Smooth muscle cell (in vitro differentiated cells): ENCODE results near the gene THAP3. TPM values are rescaled to one million over a fixed set of nuclear protein-coding genes. Genes with fewer than 3 reads are reported as not detected.

Source experiments
- DNase-seq: peaks from one replicate; lab custom pipeline; 2025; ENCODE audit not compliant: unreplicated experiment; lab: John Stamatoyannopoulos, UW
- H2AFZ ChIP-seq: fragments of 200-600 bp; sonication (generic); 2 replicates; pipeline ENCODE4 v1.6.0; 2016; ENCODE audit warnings: antibody characterized with exemption, low read depth, mild to moderate bottlenecking
- H3F3A ChIP-seq: fragments of 200-600 bp; sonication (generic); 2 replicates; pipeline ENCODE4 v1.6.0; 2017; ENCODE audit warnings: antibody characterized with exemption, low read depth
- H3K27ac ChIP-seq: fragments of 200-600 bp; sonication (generic); 2 replicates; pipeline ENCODE4 v1.5.1; 2016; ENCODE audit warnings: low read depth, mild to moderate bottlenecking
- H3K27me3 ChIP-seq: fragments of 200-600 bp; sonication (generic); 2 replicates; pipeline ENCODE4 v1.6.1; 2016; ENCODE audit warnings: low read depth, mild to moderate bottlenecking
- H3K36me3 ChIP-seq: fragments of 200-600 bp; sonication (generic); 2 replicates; pipeline ENCODE4 v1.5.1; 2016; ENCODE audit warnings: low read depth
- H3K4me1 ChIP-seq: fragments of 200-600 bp; sonication (generic); 2 replicates; pipeline ENCODE4 v1.5.1; 2016; ENCODE audit warnings: low read depth
- H3K4me2 ChIP-seq: fragments of 200-600 bp; sonication (generic); 2 replicates; pipeline ENCODE4 v1.6.0; 2016; ENCODE audit warnings: mild to moderate bottlenecking
- H3K4me3 ChIP-seq: fragments of 200-600 bp; sonication (generic); 2 replicates; pipeline ENCODE4 v1.5.1; 2016; ENCODE audit warnings: mild to moderate bottlenecking
- H3K79me2 ChIP-seq: fragments of 200-600 bp; sonication (generic); 2 replicates; pipeline ENCODE4 v1.6.0; 2016; ENCODE audit warnings: low read depth, mild to moderate bottlenecking
- H3K9ac ChIP-seq: fragments of 200-600 bp; sonication (generic); 2 replicates; pipeline ENCODE4 v1.6.0; 2016; ENCODE audit warnings: low read depth
- H3K9me3 ChIP-seq: fragments of 200-600 bp; sonication (generic); replicated peaks from 2 replicates; pipeline ENCODE4 v1.5.1; 2016; ENCODE audit warnings: low read depth
- H4K20me1 ChIP-seq: fragments of 200-600 bp; sonication (generic); 2 replicates; pipeline ENCODE4 v1.6.0; 2016; ENCODE audit warnings: low read depth
- CTCF ChIP-seq: fragments of 200-600 bp; sonication (generic); IDR thresholded peaks from 2 replicates; pipeline ENCODE4 v1.5.1; 2017; ENCODE audit warnings: borderline replicate concordance, mild to moderate bottlenecking, antibody characterized with exemption; ENCODE audit not compliant: insufficient read depth, poor library complexity, severe bottlenecking
- WGBS: methylation state at CpG from one replicate; pipeline ENCODE4 v1.1.7; 2016; ENCODE audit warnings: low lambda C conversion rate; 5-methylcytosine and 5-hydroxymethylcytosine counted together
- polyA plus RNA-seq: library from polyadenylated mRNA; unstranded; fragments of >200 nt; fragmentation: Nextera tagmentation; extraction: Ambion mirVana; gene quantifications from 2 replicates; pipeline ENCODE4 v1.2.1, GENCODE V29; 2016
- total RNA-seq: library from RNA; depleted of rRNA; stranded (reverse); fragments of >200 nt; gene quantifications from 2 replicates; pipeline ENCODE4 v1.2.3, GENCODE V29; 2014

The THAP3 gene
- total and polyA plus RNA-seq, 2 experiments from 2014 or later, result 10.5 to 34.8 TPM

GRCh38 chr1:6594977-6595740 is 29.5 kb upstream of the THAP3 start:
- H3K36me3 ChIP-seq, result no peaks in the 10 kb centered on the region
- WGBS, result 95% methylated on average over 11 of the region's 11 CpGs

DNA sequence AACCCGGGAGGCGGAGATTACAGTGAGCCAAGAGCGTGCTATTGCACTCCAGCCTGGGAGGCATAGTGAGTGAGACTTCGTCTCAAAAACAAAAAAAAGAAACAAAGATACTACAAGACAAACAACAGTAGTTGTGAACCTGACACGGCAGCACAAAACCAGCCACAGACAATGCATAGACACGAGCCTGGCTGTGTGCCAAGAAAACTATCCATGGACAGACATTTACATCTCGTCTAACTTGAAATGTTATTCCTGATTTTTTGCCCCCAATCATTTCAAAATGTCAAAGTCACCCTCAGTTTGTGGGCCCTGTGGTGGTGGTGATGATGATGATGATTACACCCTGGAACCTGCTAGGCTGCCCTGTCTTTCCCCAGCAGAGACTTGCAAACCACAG is 28.3 kb upstream of the THAP3 start:
- no peaks in the 10 kb centered on the region for H3K36me3 ChIP-seq
- no peak for TF ChIP-seq CTCF
- no peaks in the 10 kb centered on the region for H3K27me3 ChIP-seq
- no peak for DNase-seq
- H3F3A ChIP-seq, result no peaks in the 10 kb centered on the region
- peaks cover 80% of the 10 kb centered on the region for H4K20me1 ChIP-seq
- peaks cover 13% of the 10 kb centered on the region for H3K4me1 ChIP-seq
- WGBS, result 92% methylated on average over 7 of the region's 7 CpGs
- H3K9ac ChIP-seq, result no peak overlapping the region
- no peaks in the 10 kb centered on the region for H3K9me3 ChIP-seq
- H3K79me2 ChIP-seq, result peaks cover 37% of the 10 kb centered on the region
- H2AFZ ChIP-seq, result no peak overlapping the region
- no peak overlapping the region for H3K4me3 ChIP-seq
- no peak overlapping the region for H3K27ac ChIP-seq
- H3K4me2 ChIP-seq, result no peak overlapping the region

More at GRCh38 chr1:6594977-6595740, 29.5 kb upstream of the THAP3 start:
- Histone ChIP-seq H3K9ac (no peak overlapping the region), H3K4me3 (no peak overlapping the region), H3K27me3 (no peaks in the 10 kb centered on the region), H2AFZ (no peak overlapping the region), H3K4me2 (no peak overlapping the region), H3K27ac (no peak overlapping the region), H3F3A (no peaks in the 10 kb centered on the region), H3K4me1 (peaks cover 2% of the 10 kb centered on the region), H4K20me1 (peaks cover 78% of the 10 kb centered on the region), H3K79me2 (peaks cover 30% of the 10 kb centered on the region), H3K9me3 (no peaks in the 10 kb centered on the region)
- TF ChIP-seq CTCF, result no peak
- no peak for DNase-seq

- Histone ChIP-seq H3K27me3 (no peaks in the 10 kb centered on the region), H2AFZ (no peak overlapping the region), H3K27ac (no peak overlapping the region), H3K79me2 (peaks cover 44% of the 10 kb centered on the region), H4K20me1 (peaks cover 81% of the 10 kb centered on the region), H3K36me3 (no peaks in the 10 kb centered on the region), H3F3A (no peaks in the 10 kb centered on the region), H3K4me1 (peaks cover 13% of the 10 kb centered on the region), H3K4me2 (no peak overlapping the region), H3K4me3 (no peak overlapping the region), H3K9me3 (no peaks in the 10 kb centered on the region), H3K9ac (no peak overlapping the region)
- WGBS, result 74% methylated on average over 15 of the region's 15 CpGs
- no peak for TF ChIP-seq CTCF
- DNase-seq, result no peak
Measured at GRCh38 chr1:6596886-6597776, 27.5 kb upstream of the THAP3 start.
